ENCODE data around the gene WDR54.
"Not testable (repeated sequence)": the region's sequence is repeated elsewhere in the genome, so short reads cannot be mapped to it uniquely, and the experiment has no call there.

Gene WDR54

DNA sequence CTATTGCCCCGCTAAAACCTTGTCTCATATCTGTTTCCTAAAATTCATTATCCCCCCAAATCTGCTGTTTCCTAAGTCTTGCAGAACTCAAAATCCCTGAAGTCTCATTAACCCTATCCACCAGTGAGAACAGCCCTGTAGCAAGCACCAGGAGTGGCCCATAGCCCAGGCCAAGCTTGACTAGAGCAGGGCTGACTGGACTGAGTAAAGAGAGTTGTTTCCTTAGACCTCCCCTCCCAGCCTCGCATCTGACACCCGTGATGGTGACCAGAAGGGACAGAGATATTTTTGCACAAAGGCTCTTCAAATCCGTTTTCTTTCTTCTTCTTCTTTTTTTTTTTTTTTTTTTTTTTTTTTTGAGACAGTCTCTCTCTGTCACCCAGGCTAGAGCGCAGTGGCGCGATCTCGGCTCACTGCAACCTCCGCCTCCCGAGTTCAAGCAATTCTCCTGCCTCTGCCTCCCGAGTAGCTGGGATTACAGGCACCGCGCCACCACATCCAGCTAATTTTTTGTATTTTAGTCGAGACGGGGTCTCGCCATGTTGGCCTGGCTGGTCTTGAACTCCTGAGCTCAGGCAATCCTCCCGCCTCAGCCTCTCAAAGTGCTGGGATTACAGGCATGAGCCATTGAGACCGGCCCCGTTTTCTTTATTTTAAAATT is 957 bp upstream of the WDR54 start:
- peaks cover 19% of the 10 kb centered on the region for H3K27me3 ChIP-seq (ENCODE audit: control insufficient read depth, insufficient read depth, low read length)
- peaks cover 10% of the 10 kb centered on the region for H3K36me3 ChIP-seq (ENCODE audit: control insufficient read depth, low read depth, low read length)
- H3K27ac ChIP-seq (ENCODE audit: low read length); H3K4me1 ChIP-seq (ENCODE audit: control insufficient read depth, low read depth, low read length); H3K9me3 ChIP-seq (ENCODE audit: control insufficient read depth, low read depth, low read length): not testable (repeated sequence)
- H3K9ac ChIP-seq (ENCODE audit: low read length): peak overlapping the region; percentile 75
- H3K4me3 ChIP-seq (ENCODE audit: low read length): peak overlapping the region; percentile 83

DNA sequence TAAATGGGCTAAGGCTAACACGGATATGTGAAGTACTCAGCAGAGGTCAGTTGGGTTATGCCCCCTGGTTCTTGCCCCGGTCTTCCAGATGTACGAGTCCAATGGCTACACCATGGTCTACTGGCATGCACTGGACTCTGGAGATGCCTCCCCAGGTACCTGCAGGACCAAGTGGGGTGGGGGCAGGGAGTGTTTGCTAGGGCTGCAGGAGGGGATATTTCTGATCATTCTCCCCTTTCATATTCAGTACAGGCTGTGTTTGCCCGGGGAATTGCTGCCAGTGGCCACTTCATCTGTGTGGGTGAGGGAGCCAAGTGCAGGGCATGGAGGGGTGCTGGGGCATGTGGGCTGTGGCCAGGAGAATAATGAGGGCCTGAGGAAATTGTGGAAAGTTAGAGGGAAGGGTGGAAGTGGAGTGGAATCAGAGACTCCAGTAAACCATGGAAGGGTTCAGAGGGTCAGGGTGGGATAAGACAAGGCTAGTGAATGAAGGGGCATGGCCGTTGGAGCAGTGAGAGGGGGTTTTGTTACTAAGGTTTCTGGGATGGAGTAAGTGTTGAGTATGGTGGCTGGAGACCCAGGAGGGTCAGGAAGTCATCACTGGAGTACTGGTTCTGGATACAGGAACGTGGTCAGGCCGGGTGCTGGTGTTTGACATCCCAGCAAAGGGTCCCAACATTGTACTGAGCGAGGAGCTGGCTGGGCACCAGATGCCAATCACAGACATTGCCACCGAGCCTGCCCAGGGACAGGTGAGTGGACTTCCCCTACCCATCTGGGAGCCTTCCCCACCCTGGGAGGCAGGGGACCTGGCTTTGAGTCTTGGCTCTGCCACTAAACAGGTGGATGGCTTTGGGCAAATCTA is 1.9 kb downstream of the WDR54 start:
- H3K9me3 ChIP-seq (ENCODE audit: control insufficient read depth, low read depth, low read length): no peaks in the 10 kb centered on the region
- no peak overlapping the region for H3K4me3 ChIP-seq (ENCODE audit: low read length)
- H3K9ac ChIP-seq (ENCODE audit: low read length): no peak overlapping the region
- H3K27me3 ChIP-seq (ENCODE audit: control insufficient read depth, insufficient read depth, low read length): peaks cover 19% of the 10 kb centered on the region
- H3K4me1 ChIP-seq (ENCODE audit: control insufficient read depth, low read depth, low read length): no peaks in the 10 kb centered on the region
- peaks cover 35% of the 10 kb centered on the region for H3K36me3 ChIP-seq (ENCODE audit: control insufficient read depth, low read depth, low read length)
- H3K27ac ChIP-seq (ENCODE audit: low read length): no peak overlapping the region

DNA sequence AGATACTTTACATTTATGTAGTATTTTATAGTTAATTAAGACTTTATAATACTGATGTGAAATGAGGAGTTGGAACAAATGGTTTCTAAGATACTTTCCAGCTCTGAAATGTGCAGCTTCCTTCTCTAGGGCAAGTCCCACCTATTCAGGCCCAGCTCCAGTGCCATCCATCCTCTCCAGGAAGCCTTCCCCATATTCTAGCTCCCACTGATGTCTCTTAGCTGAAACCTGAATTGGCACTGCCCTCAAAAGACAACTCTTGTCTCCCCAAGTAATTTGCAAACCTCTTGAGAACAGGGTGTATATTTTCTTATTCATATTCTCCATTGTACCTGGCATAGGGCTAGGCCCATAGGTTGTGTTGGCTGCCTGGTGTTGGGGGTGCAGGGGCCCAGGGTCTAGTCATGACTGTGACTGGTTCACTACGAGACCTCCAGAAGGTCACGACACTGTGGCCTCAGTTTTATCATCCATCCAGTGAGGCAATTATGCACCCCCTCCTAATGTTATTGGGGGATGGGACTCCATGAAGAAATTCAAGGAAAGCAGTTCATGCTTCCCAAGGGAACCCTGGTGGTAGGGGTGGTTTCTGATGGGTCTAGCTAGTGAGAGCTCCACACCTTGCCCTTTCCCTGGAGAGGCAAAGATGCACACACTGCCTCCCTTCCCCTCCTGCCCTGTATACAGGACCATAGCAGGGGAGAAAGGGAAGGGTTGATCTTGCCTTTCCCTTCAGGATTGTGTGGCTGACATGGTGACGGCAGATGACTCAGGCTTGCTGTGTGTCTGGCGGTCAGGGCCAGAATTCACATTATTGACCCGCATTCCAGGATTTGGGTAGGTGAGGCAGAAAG is 2.8 kb downstream of the WDR54 start:
- no peak overlapping the region for H3K27ac ChIP-seq (ENCODE audit: low read length)
- H3K36me3 ChIP-seq (ENCODE audit: control insufficient read depth, low read depth, low read length): peaks cover 44% of the 10 kb centered on the region
- H3K9me3 ChIP-seq (ENCODE audit: control insufficient read depth, low read depth, low read length): no peaks in the 10 kb centered on the region
- H3K4me1 ChIP-seq (ENCODE audit: control insufficient read depth, low read depth, low read length): no peaks in the 10 kb centered on the region
- H3K9ac ChIP-seq (ENCODE audit: low read length): no peak overlapping the region
- no peak overlapping the region for H3K4me3 ChIP-seq (ENCODE audit: low read length)
- H3K27me3 ChIP-seq (ENCODE audit: control insufficient read depth, insufficient read depth, low read length): peaks cover 19% of the 10 kb centered on the region

DNA sequence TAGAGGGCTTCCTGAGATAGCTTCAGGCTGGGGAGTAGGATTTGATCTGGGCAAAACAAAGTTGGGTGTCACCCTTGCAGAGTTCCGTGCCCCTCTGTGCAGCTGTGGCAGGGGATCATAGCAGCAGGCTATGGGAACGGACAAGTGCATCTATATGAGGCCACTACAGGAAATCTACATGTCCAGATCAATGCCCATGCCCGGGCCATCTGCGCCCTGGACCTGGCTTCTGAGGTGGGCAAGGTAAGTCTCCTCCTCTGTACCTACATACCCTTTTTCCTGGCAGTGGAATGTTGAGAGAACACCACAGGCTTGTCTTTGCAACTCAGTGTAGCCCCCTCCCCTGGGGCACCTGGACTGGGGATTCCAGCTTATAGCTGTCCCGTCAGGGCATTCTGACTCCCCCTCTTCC is 3.5 kb downstream of the WDR54 start:
- peaks cover 51% of the 10 kb centered on the region for H3K36me3 ChIP-seq (ENCODE audit: control insufficient read depth, low read depth, low read length)
- no peak overlapping the region for H3K4me3 ChIP-seq (ENCODE audit: low read length)
- H3K27ac ChIP-seq (ENCODE audit: low read length): no peak overlapping the region
- no peak overlapping the region for H3K9ac ChIP-seq (ENCODE audit: low read length)
- no peaks in the 10 kb centered on the region for H3K9me3 ChIP-seq (ENCODE audit: control insufficient read depth, low read depth, low read length)
- no peaks in the 10 kb centered on the region for H3K4me1 ChIP-seq (ENCODE audit: control insufficient read depth, low read depth, low read length)
- peaks cover 19% of the 10 kb centered on the region for H3K27me3 ChIP-seq (ENCODE audit: control insufficient read depth, insufficient read depth, low read length)

DNA sequence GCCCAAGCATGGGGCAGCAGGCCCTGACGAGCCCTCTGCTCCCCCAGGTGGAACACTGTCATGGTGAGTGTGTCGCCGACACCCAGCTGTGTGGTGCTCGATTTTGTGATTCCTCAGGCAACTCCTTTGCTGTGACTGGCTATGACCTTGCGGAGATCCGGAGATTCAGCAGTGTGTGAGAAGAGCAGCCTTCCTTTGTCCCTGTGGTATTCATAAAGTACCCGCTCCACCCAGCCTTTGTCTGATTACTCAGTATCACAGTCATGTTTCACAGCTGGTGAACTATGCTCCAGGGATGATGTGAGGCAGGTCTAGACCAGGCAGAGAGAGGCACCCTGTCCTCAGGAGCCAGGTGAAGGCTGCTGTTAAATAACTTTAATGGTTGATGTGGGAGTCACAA is 4.0 kb downstream of the WDR54 start:
- Histone ChIP-seq H3K27me3 (ENCODE audit: control insufficient read depth, insufficient read depth, low read length) (peaks cover 15% of the 10 kb centered on the region), H3K4me3 (ENCODE audit: low read length) (no peak overlapping the region), H3K27ac (ENCODE audit: low read length) (no peak overlapping the region), H3K9me3 (ENCODE audit: control insufficient read depth, low read depth, low read length) (no peaks in the 10 kb centered on the region), H3K36me3 (ENCODE audit: control insufficient read depth, low read depth, low read length) (peaks cover 56% of the 10 kb centered on the region), H3K9ac (ENCODE audit: low read length) (no peak overlapping the region), H3K4me1 (ENCODE audit: control insufficient read depth, low read depth, low read length) (no peaks in the 10 kb centered on the region)

DNA sequence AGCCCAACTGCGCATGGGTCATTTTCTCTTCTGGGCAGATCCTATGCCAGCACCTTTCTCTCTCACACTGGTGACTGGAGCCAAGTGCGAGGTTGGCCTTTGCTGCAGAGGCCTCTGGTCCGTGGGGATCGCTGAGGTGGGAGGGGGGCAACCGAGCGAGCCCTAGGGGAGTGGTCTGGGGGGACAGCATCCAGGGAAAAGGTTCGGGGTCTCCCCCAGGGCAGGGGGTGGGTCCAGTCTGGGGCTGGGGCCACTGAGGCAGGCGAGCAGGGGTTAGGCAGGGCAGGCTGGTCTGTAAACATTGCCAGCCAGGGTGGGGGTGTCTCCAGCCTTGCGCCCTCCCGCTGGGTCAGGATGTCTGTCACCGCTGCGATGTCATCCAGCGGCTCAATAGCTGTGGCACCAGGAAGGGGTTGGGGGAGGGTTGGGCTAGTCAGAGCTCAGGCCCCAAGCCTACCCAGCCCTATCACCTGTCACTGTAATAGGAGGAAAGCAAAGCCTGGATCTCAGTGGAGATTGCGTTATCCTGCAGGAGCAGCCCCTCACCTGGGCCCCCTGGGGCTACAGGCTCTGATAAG is 4.7 kb downstream of the WDR54 start:
- Histone ChIP-seq H3K36me3 (ENCODE audit: control insufficient read depth, low read depth, low read length) (peaks cover 64% of the 10 kb centered on the region), H3K9me3 (ENCODE audit: control insufficient read depth, low read depth, low read length) (no peaks in the 10 kb centered on the region), H3K9ac (ENCODE audit: low read length) (no peak overlapping the region)

DNA sequence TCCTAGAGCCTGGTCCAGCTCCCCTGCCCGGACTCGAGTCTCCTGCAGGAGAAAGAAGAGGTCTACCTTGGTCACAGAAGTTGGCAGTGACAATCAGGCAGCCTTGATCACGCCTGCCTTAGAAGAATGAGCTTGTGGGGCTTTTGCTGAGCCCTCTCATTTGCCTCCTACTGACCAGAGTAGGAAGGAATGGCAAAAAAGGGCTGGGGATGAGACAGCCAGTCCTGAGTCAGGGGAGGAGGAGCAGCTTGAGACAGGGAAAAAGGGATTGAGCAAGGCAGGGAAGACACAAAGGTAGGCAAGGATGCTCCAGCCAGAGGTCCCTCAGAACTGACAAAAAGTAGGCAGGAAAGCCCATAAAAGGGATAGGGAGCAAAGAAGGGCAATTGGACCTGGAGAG is 6.0 kb downstream of the WDR54 start:
- Histone ChIP-seq H3K4me1 (ENCODE audit: control insufficient read depth, low read depth, low read length) (no peaks in the 10 kb centered on the region), H3K27ac (ENCODE audit: low read length) (no peak overlapping the region), H3K27me3 (ENCODE audit: control insufficient read depth, insufficient read depth, low read length) (peaks cover 15% of the 10 kb centered on the region), H3K9ac (ENCODE audit: low read length) (no peak overlapping the region), H3K4me3 (ENCODE audit: low read length) (no peak overlapping the region), H3K9me3 (ENCODE audit: control insufficient read depth, low read depth, low read length) (no peaks in the 10 kb centered on the region), H3K36me3 (ENCODE audit: control insufficient read depth, low read depth, low read length) (peaks cover 73% of the 10 kb centered on the region)

More for the DNA sequence above, 4.7 kb downstream of the WDR54 start:
- H3K27me3 ChIP-seq (ENCODE audit: control insufficient read depth, insufficient read depth, low read length): peaks cover 15% of the 10 kb centered on the region
- no peak overlapping the region for H3K27ac ChIP-seq (ENCODE audit: low read length)
- no peaks in the 10 kb centered on the region for H3K4me1 ChIP-seq (ENCODE audit: control insufficient read depth, low read depth, low read length)
- H3K4me3 ChIP-seq (ENCODE audit: low read length): no peak overlapping the region

DNA sequence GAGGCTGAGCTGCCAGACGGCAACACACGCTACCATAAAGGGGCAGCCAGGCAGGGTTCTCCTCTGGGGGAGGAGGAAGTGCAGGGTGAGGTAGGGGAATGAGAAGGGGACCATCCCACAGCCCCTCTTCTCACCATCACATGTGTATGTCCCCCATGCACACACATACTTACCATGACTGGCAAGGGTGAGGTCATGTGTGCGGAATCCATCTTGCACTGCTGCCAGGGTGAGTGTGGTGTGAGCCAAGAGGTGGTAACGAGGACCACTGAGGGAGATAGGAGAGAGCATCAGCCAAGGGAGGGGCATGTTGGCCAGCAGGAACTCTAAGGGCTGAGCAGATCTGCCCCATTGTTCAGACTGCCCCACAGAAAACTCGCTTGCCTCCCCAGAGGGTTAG is 7.1 kb downstream of the WDR54 start:
- no peak overlapping the region for H3K27ac ChIP-seq (ENCODE audit: low read length)
- H3K4me1 ChIP-seq (ENCODE audit: control insufficient read depth, low read depth, low read length): no peaks in the 10 kb centered on the region
- peaks cover 73% of the 10 kb centered on the region for H3K36me3 ChIP-seq (ENCODE audit: control insufficient read depth, low read depth, low read length)
- peaks cover 3% of the 10 kb centered on the region for H3K27me3 ChIP-seq (ENCODE audit: control insufficient read depth, insufficient read depth, low read length)
- no peaks in the 10 kb centered on the region for H3K9me3 ChIP-seq (ENCODE audit: control insufficient read depth, low read depth, low read length)
- H3K9ac ChIP-seq (ENCODE audit: low read length): no peak overlapping the region
- H3K4me3 ChIP-seq (ENCODE audit: low read length): no peak overlapping the region

DNA sequence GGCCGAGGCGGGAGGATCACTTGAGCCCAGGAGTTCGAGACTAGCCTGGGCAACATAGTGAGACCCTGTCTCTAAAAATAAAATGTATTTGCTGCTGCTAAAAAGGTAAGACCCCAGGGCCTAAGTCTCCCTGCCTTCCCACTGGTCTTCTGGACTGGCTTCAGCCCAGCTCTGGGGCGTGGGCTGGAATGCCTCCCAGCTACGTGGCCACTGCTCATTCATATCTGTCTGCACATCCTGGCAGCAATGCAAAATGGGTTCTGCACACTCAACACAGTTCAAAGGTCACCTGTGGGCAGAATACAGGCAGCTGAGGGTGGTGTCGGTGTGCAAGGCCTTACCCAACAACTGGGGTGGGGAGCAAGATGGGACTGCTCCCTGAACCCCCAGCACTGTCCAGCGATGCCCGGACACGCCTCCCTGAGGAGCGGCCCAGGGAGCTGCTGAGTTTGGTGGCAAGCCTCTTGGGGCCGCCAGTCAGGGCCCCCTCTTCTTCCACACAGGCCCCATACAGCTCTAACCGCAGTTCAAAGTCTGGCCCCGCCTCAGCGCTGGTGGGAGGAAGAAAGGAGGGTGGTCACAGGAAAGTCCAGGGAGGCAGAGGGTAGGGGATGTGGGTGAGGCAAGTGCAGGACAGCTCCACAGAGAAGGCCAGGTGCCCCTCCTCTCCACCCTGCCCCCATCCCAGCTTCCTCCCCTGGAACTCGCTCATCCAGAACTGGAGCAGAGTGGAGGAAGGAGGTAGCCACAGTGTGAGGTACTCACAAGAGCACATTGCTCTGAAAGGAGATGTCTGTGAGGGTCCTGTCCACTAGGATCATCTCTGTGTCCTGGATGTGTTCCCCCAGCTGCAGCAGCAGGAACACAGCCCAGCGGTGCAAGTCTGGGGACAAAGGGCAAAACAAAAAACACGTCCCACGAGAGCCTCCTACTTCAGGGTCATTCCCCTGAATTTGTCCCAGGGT is 8.2 kb downstream of the WDR54 start:
- Histone ChIP-seq H3K9ac (ENCODE audit: low read length) (no peak overlapping the region), H3K27ac (ENCODE audit: low read length) (no peak overlapping the region), H3K4me3 (ENCODE audit: low read length) (no peak overlapping the region), H3K9me3 (ENCODE audit: control insufficient read depth, low read depth, low read length) (no peaks in the 10 kb centered on the region), H3K36me3 (ENCODE audit: control insufficient read depth, low read depth, low read length) (peaks cover 70% of the 10 kb centered on the region), H3K27me3 (ENCODE audit: control insufficient read depth, insufficient read depth, low read length) (no peaks in the 10 kb centered on the region), H3K4me1 (ENCODE audit: control insufficient read depth, low read depth, low read length) (no peaks in the 10 kb centered on the region)

DNA sequence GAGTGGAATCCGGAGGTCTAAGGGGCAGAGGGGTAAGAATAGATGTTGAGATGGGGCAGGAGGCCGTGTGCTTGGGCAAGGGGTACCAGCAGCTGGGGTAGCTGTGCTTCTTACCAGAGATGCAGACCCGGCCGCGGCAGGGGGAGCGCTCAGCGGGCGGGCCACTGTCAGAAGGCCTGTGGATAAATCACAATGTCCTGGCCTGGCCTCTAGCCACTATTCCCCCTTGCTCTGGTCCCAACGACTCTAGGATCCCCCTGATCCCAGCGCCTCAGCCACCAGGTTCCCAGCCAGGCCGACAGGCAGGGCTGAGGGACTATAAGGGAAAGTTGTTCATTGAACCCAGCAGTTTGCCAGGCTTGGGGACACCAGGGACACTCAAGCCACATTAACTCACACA is 9.0 kb downstream of the WDR54 start:
- Histone ChIP-seq H3K9ac (ENCODE audit: low read length) (no peak overlapping the region), H3K4me3 (ENCODE audit: low read length) (no peak overlapping the region)

More for the DNA sequence above, 9.0 kb downstream of the WDR54 start:
- H3K4me1 ChIP-seq (ENCODE audit: control insufficient read depth, low read depth, low read length): no peaks in the 10 kb centered on the region
- H3K27ac ChIP-seq (ENCODE audit: low read length): no peak overlapping the region
- H3K36me3 ChIP-seq (ENCODE audit: control insufficient read depth, low read depth, low read length): peaks cover 68% of the 10 kb centered on the region
- H3K9me3 ChIP-seq (ENCODE audit: control insufficient read depth, low read depth, low read length): no peaks in the 10 kb centered on the region
- H3K27me3 ChIP-seq (ENCODE audit: control insufficient read depth, insufficient read depth, low read length): no peaks in the 10 kb centered on the region

Measured in iPS-18a (cell line).